Endothelial cell of umbilical vein (primary cell): Measurements from ENCODE around the gene RAMAC. TPM values are rescaled to one million over a fixed set of nuclear protein-coding genes. Genes with fewer than 3 reads are reported as not detected.

Experiments
- BruUV-seq: library from RNA; stranded (reverse); fragments of 400-500 nt; replicated peaks from 2 replicates; lab custom pipeline; 2021; lab: Mats Ljungman, UMichigan
- CTCF ChIA-PET: fragments of 300-600, 350-600 bp; sonication (Branson Sonifier 250); formaldehyde crosslinking; loops from one replicate; lab custom pipeline; 2021; ENCODE audit warnings: antibody characterized with exemption, inconsistent platforms; lab: Charles Lee
- POLR2A ChIA-PET: fragments of 300-600, 350-600 bp; sonication (Branson Sonifier 250); formaldehyde crosslinking; loops from one replicate; lab custom pipeline; 2021; ENCODE audit warnings: antibody characterized with exemption, inconsistent platforms; lab: Charles Lee
- DNase-seq: peaks from one replicate; pipeline ENCODE4 v3.0.0-alpha.2; 2011; ENCODE audit warnings: low read depth, low spot score
- FAIRE-seq: peaks from 2 replicates; lab custom pipeline; 2011; peaks lifted over from hg19 to GRCh38; lab: Jason Lieb, UNC
- H2AFZ ChIP-seq: 2 replicates; pipeline ENCODE4 v1.6.0; 2012; ENCODE audit warnings: low read depth, low read length, control low read depth, inconsistent platforms
- H3K27ac ChIP-seq: 2 replicates; pipeline ENCODE4 v1.5.1; 2011; ENCODE audit warnings: low read depth, mild to moderate bottlenecking, control low read depth, low read length, moderate library complexity; ENCODE audit not compliant: insufficient read depth
- H3K27me3 ChIP-seq, 2 experiments: 2 replicates each; pipeline versions ENCODE4 v1.6.0 to v1.6.1; 2011; ENCODE audit warnings: low read length in 2 of 2, mixed read lengths in 1 of 2; ENCODE audit not compliant: control insufficient read depth in 2 of 2, insufficient read depth in 2 of 2
- H3K36me3 ChIP-seq, 2 experiments: 2 replicates in 1 of 2; 3 replicates in 1 of 2; pipeline ENCODE4 v1.5.1; 2011; ENCODE audit warnings: low read length in 2 of 2, mild to moderate bottlenecking in 1 of 2, moderate library complexity in 1 of 2; ENCODE audit not compliant: control insufficient read depth in 2 of 2, insufficient read depth in 2 of 2; ENCODE audit errors: extremely low read depth in 1 of 2
- H3K4me1 ChIP-seq: 3 replicates; pipeline ENCODE4 v1.5.1; 2011; ENCODE audit warnings: mild to moderate bottlenecking, low read length; ENCODE audit not compliant: control insufficient read depth, insufficient read depth; ENCODE audit errors: extremely low read depth
- H3K4me2 ChIP-seq: 2 replicates; pipeline ENCODE4 v1.6.1; 2011; ENCODE audit warnings: low read length, control low read depth, mixed read lengths; ENCODE audit not compliant: insufficient read depth
- H3K4me3 ChIP-seq, 3 experiments: fragments of 200-600 bp in 1 of 3; sonication (generic), shearing (Covaris generic) in 1 of 3; replicated peaks in 1 of 3; 2 replicates each; pipeline ENCODE4 v1.5.1; 2011 to 2016; ENCODE audit warnings: control low read depth in 3 of 3, low read length in 3 of 3, mild to moderate bottlenecking in 2 of 3, inconsistent platforms in 1 of 3, low read depth in 1 of 3, moderate library complexity in 1 of 3; ENCODE audit not compliant: insufficient read depth in 1 of 3
- H3K79me2 ChIP-seq: 2 replicates; pipeline ENCODE4 v1.6.0; 2012; ENCODE audit warnings: low read length, inconsistent platforms; ENCODE audit not compliant: control insufficient read depth, insufficient read depth
- H3K9ac ChIP-seq: replicated peaks from 2 replicates; pipeline ENCODE3; 2011; ENCODE audit warnings: low read length, control low read depth; ENCODE audit not compliant: insufficient read depth; ENCODE audit errors: extremely low read depth
- H3K9me1 ChIP-seq: replicated peaks from 3 replicates; pipeline ENCODE4 v1.6.0; 2011; ENCODE audit warnings: mild to moderate bottlenecking, low read length; ENCODE audit not compliant: control insufficient read depth, insufficient read depth; ENCODE audit errors: extremely low read depth
- H3K9me3 ChIP-seq: replicated peaks from 2 replicates; pipeline ENCODE4 v1.5.1; 2012; ENCODE audit warnings: low read length, inconsistent platforms; ENCODE audit not compliant: control insufficient read depth, insufficient read depth
- H4K20me1 ChIP-seq: replicated peaks from 2 replicates; pipeline ENCODE3; 2011; ENCODE audit warnings: mild to moderate bottlenecking, low read length; ENCODE audit not compliant: control insufficient read depth, insufficient read depth; ENCODE audit errors: extremely low read depth
- EZH2 ChIP-seq: IDR thresholded peaks from 2 replicates; pipeline ENCODE4 v1.6.1; 2012; ENCODE audit warnings: borderline replicate concordance, low read depth, mild to moderate bottlenecking, moderate library complexity, low read length, inconsistent platforms; ENCODE audit not compliant: severe bottlenecking
- FOS ChIP-seq: IDR thresholded peaks from 2 replicates; pipeline ENCODE4 v1.6.1; 2011; ENCODE audit warnings: mild to moderate bottlenecking, low read length, moderate library complexity, borderline replicate concordance; ENCODE audit not compliant: insufficient read depth
- GATA2 ChIP-seq: IDR thresholded peaks from 2 replicates; pipeline ENCODE4 v1.7.0; 2011; ENCODE audit warnings: low read depth, mild to moderate bottlenecking, moderate library complexity, mixed read lengths, low read length; ENCODE audit not compliant: insufficient read length, insufficient read depth
- JUN ChIP-seq: IDR thresholded peaks from 2 replicates; pipeline ENCODE4 v1.6.1; 2011; ENCODE audit warnings: borderline replicate concordance, low read depth; ENCODE audit not compliant: insufficient read length, insufficient read depth
- MAX ChIP-seq: IDR thresholded peaks from 2 replicates; pipeline ENCODE4 v1.6.1; 2011; ENCODE audit not compliant: insufficient read depth, insufficient read length
- MYC ChIP-seq: IDR thresholded peaks from one replicate; pipeline ENCODE4 v1.6.1; 2011; ENCODE audit warnings: mild to moderate bottlenecking, low read depth, low read length
- POLR2A ChIP-seq: IDR thresholded peaks from 2 replicates; pipeline ENCODE4 v1.6.1; 2012; ENCODE audit warnings: low read depth, mild to moderate bottlenecking, control low read depth, low read length
- POLR2AphosphoS5 ChIP-seq: IDR thresholded peaks from 2 replicates; pipeline ENCODE4 v1.6.1; 2012; ENCODE audit warnings: low read depth, mild to moderate bottlenecking, control low read depth, low read length, moderate library complexity; ENCODE audit not compliant: insufficient read depth
- dilution Hi-C: fragments of 300-500 bp; cut with MboI; formaldehyde crosslinking; loops from one replicate; pipeline ENCODE4 v1.15.0; 2019; ENCODE audit warnings: low sequenced_read_pairs; ENCODE audit not compliant: extremely low pct_ligation_motif_present
- intact Hi-C: fragments of 100-400 bp; cut with micrococcal nuclease; formaldehyde crosslinking; loops from one replicate; pipeline ENCODE4 v1.10.0; 2022
- polyA plus RNA-seq, 4 experiments: library from polyadenylated mRNA; depleted of rRNA in 3 of 4; stranded (reverse) in 3 of 4; unstranded in 1 of 4; fragments of >200 nt; gene quantifications; 2 replicates each; pipeline versions ENCODE4 v1.2.1 to v1.2.3, GENCODE V29; 2011 to 2012; ENCODE audit warnings: missing spikeins in 1 of 4
- total RNA-seq: library from RNA; stranded (reverse); gene quantifications from 2 replicates; pipeline ENCODE4 v1.2.3, GENCODE V29; 2021
- TF ChIP-seq, protein P1 (sequence below), 2 donors: IDR thresholded peaks; 1 replicate in 1 of 2; 2 replicates in 1 of 2; pipeline ENCODE4 v1.5.1; 2011; ENCODE audit warnings: low read length in 2 of 2, mild to moderate bottlenecking in 2 of 2, moderate library complexity in 2 of 2, control low read depth in 1 of 2, inconsistent platforms in 1 of 2, low read depth in 1 of 2; ENCODE audit not compliant: insufficient read depth in 1 of 2; ENCODE audit errors: extremely low read depth in 1 of 2

The RAMAC gene
- total and polyA plus RNA-seq, 2 donors (not counting 3 experiments of a cell fraction or from before 2014, with no cell fraction given), result 12.5 to 14.1 TPM

- ChIA-PET CTCF (no interaction called here), POLR2A (no interaction called here)
- no peaks in the 10 kb centered on the region for H3K36me3 ChIP-seq
- TF ChIP-seq MYC, result no peak
- TF ChIP-seq POLR2A, result no peak
- no peak for TF ChIP-seq MAX
- no peak for TF ChIP-seq FOS
- TF ChIP-seq GATA2, result no peak
- no peak for TF ChIP-seq EZH2
- no peak overlapping the region for H3K4me3 ChIP-seq
- no peaks in the 10 kb centered on the region for H3K79me2 ChIP-seq
- no peak for FAIRE-seq
- BruUV-seq, result no TSS peak
- H3K27me3 ChIP-seq, result peaks cover 3 to 5% of the 10 kb centered on the region in 2 experiments
- no peak overlapping the region for H3K27ac ChIP-seq
- no peaks in the 10 kb centered on the region for H3K4me1 ChIP-seq
- intact Hi-C loops (no loop called here), dilution Hi-C loops (no loop called here)
- DNase-seq, result no peak
- no peak overlapping the region for H3K4me2 ChIP-seq
- H3K9me3 ChIP-seq, result no peaks in the 10 kb centered on the region
- no peaks in the 10 kb centered on the region for H4K20me1 ChIP-seq
- no peak overlapping the region for H3K9ac ChIP-seq
- no peak overlapping the region for H2AFZ ChIP-seq
- H3K9me1 ChIP-seq, result no peaks in the 10 kb centered on the region
Measured at GRCh38 chr15:82944821-82945220, 41.2 kb upstream of the RAMAC start.

- CTCF ChIA-PET, result no interaction called here
- dilution Hi-C loops, result no loop called here
Measured at GRCh38 chr15:82945326-82945725, 40.7 kb upstream of the RAMAC start.

More at GRCh38 chr15:82945326-82945725, 40.7 kb upstream of the RAMAC start:
- H3K9me1 ChIP-seq, result no peaks in the 10 kb centered on the region
- no peaks in the 10 kb centered on the region for H3K9me3 ChIP-seq
- no peak for FAIRE-seq
- no peaks in the 10 kb centered on the region for H4K20me1 ChIP-seq
- H3K4me2 ChIP-seq, result no peak overlapping the region
- TF ChIP-seq, protein P1, sequence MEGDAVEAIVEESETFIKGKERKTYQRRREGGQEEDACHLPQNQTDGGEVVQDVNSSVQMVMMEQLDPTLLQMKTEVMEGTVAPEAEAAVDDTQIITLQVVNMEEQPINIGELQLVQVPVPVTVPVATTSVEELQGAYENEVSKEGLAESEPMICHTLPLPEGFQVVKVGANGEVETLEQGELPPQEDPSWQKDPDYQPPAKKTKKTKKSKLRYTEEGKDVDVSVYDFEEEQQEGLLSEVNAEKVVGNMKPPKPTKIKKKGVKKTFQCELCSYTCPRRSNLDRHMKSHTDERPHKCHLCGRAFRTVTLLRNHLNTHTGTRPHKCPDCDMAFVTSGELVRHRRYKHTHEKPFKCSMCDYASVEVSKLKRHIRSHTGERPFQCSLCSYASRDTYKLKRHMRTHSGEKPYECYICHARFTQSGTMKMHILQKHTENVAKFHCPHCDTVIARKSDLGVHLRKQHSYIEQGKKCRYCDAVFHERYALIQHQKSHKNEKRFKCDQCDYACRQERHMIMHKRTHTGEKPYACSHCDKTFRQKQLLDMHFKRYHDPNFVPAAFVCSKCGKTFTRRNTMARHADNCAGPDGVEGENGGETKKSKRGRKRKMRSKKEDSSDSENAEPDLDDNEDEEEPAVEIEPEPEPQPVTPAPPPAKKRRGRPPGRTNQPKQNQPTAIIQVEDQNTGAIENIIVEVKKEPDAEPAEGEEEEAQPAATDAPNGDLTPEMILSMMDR (IDR thresholded peaks at IDR 0.05; ENCODE audit: extremely low read depth in 1 of 2, insufficient read depth in 1 of 2, low read depth in 1 of 2, low read length in 2 of 2), result no peak
- TF ChIP-seq MAX (no peak), GATA2 (no peak), EZH2 (no peak), JUN (no peak), POLR2A (no peak), POLR2AphosphoS5 (no peak), MYC (no peak), FOS (no peak)
- intact Hi-C loops, result no loop called here
- no peak for DNase-seq
- no peaks in the 10 kb centered on the region for H3K36me3 ChIP-seq
- no peak overlapping the region for H3K27ac ChIP-seq
- H3K79me2 ChIP-seq, result no peaks in the 10 kb centered on the region
- no peaks in the 10 kb centered on the region for H3K4me1 ChIP-seq
- no peak overlapping the region for H3K9ac ChIP-seq
- H3K4me3 ChIP-seq, result no peak overlapping the region
- no TSS peak for BruUV-seq
- no peak overlapping the region for H2AFZ ChIP-seq
- POLR2A ChIA-PET, result no interaction called here
- peaks cover 5 to 10% of the 10 kb centered on the region in 2 experiments for H3K27me3 ChIP-seq
